ENCODE results near the gene NEAT1. TPM values are rescaled to one million over a fixed set of nuclear protein-coding genes. Genes with fewer than 3 reads are reported as not detected.

Gene NEAT1
- total RNA-seq, 1 experiment from 2014 or later: 12.4 TPM

GRCh38 chr11:65429724-65430405, 7.3 kb downstream of the NEAT1 start:
- in situ Hi-C loops (cut with HindIII; ENCODE audit: low sequenced_read_pairs): no loop called here
- DNase-seq (ENCODE audit: low spot score): peak; percentile 71

- in situ Hi-C loops (cut with HindIII; ENCODE audit: low sequenced_read_pairs): no loop called here
- DNase-seq (ENCODE audit: low spot score): peak; percentile 55
These were observed 8.0 kb downstream of the NEAT1 start for GRCh38 chr11:65430406-65431217.

DNA sequence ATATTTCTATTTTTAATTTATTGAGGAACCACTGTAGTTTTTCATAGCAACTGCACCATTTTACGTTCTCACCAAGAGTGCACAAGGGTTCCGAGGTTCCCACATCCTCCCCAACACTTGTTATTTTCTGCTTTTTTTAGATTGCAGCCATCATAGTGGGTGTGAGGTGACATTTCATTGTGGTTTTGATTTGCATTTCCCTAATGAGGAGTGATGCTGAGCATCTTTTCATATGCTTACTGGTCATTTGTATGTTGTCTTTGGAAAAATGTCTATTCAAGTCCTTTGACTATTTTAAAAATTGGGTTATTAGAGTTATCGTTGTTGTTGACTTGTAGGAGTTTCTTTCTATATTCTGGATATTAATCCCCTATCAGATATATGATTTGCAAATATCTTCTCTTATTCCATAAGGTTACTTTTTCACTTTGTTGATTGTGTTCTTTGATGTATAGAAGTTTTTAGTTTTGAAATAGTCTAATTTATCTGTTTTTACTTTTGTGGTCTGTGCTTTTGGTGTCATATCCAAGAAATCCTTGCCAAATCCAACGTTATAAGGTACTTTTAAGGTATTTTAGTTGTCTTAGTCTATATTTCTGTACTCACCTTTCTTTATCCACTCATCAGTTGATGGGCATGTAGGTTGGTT, 9.0 kb downstream of the NEAT1 start:
- peak; percentile 33 for DNase-seq (ENCODE audit: low spot score)
- in situ Hi-C loops (cut with HindIII; ENCODE audit: low sequenced_read_pairs): no loop called here

- DNase-seq (ENCODE audit: low spot score): no peak
- in situ Hi-C loops (cut with HindIII; ENCODE audit: low sequenced_read_pairs): no loop called here
These were observed 9.6 kb downstream of the NEAT1 start for GRCh38 chr11:65432100-65432650.

DNA sequence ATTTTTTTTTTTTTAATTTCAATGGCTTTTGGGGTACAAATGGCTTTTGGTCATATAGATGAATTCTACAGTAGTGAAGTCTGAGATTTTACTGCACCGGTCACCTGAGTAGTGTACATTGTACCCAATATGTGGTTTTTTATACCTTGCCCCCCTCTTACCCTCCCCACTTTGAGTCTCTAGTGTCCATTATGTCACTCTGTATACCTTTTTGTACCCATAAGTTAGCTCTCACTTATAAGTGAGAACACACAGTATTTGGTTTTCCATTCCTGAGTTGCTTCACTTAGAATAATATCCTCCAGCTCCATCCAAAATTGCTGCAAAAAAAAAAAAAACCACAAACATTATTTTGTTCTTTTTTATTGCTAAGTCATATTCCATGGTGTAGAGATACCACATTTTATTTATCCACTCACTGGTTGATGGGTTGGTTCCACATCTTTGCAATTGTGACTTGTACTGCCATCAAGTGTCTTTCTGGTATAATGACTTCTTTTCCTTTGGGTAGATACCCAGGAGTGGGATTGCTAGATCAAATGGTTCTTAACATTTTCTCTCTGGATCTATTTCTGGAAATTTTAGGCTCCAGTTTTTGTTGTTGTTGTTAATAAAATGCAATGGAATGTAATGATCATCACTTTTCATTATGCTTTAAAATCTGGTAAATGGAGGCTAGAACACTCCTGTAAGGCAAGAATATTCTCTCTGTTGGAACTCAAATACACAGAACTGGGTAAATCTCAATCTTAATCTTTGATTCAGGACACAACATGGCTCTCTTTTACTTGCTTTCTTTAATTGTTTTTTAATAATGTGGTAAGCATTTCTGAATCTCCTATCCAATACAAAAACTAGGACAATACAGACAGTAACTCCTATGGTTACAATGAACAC, 10.3 kb downstream of the NEAT1 start:
- in situ Hi-C loops (cut with HindIII; ENCODE audit: low sequenced_read_pairs): no loop called here
- peak; percentile 79 for DNase-seq (ENCODE audit: low spot score)

DNA sequence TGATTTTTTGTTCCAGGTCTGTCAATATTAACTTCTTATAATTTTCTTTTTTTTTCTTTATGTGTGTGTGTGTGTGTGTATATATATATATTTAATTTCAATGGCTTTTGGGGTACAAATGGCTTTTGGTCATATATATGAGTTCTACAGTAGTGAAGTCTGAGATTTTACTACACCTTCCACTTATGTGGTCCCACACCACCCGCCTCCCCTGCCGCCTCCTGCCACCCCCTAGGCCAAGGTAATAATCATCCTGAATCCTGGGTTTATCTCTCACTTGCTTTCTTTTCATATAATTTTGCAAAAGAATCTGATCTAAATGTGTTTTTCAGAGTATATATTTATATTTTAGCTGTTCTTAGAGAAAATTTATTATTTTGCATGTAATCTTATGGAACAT, 11.1 kb downstream of the NEAT1 start:
- in situ Hi-C loops (cut with HindIII; ENCODE audit: low sequenced_read_pairs): no loop called here
- peak; percentile 0 for DNase-seq (ENCODE audit: low spot score)

DNA sequence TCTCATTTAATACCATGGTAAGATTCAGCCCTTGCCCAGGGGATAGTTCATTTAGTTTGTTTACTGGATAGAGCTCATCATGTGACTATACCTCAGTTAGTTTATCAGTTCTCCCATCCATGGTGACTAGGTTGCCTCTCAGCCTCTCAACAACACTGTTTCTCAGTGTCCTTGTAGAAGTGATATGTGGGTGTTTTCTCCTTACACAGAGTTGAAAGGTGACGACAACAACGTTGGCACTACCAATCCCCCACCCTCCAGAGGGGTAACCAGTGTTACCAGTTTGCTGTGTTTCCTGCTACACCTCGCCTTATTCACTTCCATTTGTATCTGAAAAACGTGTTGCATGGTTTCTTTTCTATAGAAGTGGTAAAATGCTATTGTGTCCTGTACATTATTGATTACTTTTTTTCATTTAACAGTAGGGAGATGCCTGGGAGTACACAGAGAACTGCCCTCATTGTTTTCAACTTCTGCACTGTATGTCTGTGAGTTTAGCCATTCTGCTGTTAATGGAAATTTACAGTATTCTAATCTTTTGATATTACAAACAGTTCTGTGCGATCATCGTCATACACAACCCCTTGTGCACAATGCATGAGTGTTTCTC, 11.6 kb downstream of the NEAT1 start:
- in situ Hi-C loops (cut with HindIII; ENCODE audit: low sequenced_read_pairs): no loop called here
- peak; percentile 13 for DNase-seq (ENCODE audit: low spot score)

DNA sequence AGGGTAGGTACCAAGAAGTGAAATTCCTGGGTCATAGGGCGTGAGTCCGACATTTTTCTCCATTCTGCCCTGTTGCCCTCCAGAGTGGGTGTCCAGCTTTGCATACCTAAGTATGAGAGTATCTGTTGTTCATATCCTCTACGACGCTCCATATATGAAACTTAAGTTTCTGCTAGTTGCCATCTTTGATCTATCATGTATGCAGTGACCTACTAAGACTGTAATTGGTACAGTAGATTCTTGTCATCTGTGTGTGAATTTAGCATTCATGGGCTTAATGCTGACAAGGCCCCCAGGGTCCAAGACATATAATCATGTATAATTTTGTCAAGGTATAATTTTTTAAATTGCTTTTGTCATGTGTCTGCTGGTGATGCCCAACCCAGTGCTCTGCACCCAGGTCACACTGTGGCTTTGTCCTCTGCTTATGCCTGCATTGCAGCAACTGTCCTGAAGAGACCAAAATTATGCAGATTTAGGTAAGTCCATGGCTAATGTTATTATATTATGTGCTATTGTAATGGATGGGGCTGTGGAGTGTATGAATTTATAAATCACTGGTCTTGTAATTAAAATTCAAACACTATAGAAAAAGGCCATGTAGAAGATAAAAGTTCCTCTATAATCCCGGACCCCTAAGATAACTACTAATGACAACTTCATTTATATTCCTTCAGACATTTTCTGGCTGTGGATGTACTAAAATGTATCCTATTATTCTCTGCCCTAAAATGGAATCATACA, 12.2 kb downstream of the NEAT1 start:
- in situ Hi-C loops (cut with HindIII; ENCODE audit: low sequenced_read_pairs): no loop called here

GRCh38 chr11:65435411-65435931, 12.9 kb downstream of the NEAT1 start:
- no peak for DNase-seq (ENCODE audit: low spot score)
- in situ Hi-C loops (cut with HindIII; ENCODE audit: low sequenced_read_pairs): no loop called here

More for the DNA sequence above, 12.2 kb downstream of the NEAT1 start:
- DNase-seq (ENCODE audit: low spot score): peak; percentile 1

- in situ Hi-C loops (cut with HindIII; ENCODE audit: low sequenced_read_pairs): no loop called here
- DNase-seq (ENCODE audit: low spot score): no peak
These were observed 13.4 kb downstream of the NEAT1 start for GRCh38 chr11:65435981-65436411.

DNA sequence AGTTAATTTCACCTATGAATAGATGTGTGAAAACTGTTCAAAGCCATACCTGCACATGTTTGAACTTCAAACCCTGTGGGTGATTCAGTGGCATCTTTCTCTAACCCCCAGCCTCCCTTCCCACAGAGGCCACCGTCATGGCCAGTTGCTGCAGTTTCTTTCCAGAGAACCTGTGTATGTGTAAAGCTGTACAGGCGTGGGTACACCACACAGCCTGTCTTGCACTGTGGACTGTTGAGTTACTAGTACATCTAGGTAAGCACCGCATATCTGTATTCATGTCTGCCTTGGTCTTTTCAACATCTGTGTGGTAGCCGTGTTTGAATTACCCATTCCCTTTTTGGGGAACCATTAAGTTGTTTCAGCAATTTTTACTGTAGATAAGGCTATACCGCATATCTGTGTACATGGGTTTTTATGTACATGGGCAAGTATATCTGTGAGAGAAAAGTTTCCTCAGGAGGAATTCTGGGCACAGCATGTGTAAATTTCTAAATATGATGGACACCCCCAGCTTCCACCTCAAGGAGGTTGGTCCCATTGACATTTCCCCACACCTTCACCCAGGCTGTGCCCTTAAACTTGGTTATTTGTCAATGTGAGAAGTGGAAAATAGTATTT, 13.9 kb downstream of the NEAT1 start:
- DNase-seq (ENCODE audit: low spot score): no peak
- in situ Hi-C loops (cut with HindIII; ENCODE audit: low sequenced_read_pairs): no loop called here

DNA sequence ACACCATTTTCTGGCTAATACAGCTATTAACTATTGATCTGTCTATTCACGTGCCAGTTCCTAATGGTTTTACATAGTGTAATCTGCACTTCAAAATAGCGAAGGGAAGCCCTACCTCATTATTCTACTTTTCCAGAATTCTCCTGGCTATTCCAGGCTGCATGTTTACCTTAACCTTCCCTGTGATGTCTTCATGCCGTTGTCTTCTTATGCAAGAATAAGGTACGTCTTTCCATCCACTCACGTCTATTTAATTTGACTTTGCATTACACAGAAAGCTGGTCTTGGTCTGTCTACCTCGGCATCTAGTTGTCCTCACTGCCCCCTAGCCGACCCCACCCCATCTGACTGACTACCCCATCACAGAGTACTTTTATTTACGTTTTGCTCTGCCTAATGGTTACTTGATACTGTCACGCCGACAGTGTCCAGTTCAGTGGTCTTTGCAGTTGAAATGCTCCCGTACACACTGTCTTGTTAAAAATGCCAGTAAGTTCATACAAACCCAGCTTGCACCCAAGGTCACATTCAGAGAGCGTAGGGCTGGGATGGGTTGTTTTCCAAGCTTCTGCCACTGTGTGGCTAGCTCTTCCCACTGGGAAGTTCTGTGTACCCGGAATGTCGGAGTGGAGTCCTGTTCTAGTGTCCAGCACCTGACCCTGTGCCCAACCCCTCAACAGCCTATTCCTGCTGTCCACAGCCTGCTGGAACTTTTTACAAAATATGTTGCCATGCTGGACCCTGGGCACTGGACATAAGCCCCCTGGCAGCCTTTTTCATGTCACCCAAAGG, 15.0 kb downstream of the NEAT1 start:
- peak; percentile 12 for DNase-seq (ENCODE audit: low spot score)
- in situ Hi-C loops (cut with HindIII; ENCODE audit: low sequenced_read_pairs): no loop called here

DNA sequence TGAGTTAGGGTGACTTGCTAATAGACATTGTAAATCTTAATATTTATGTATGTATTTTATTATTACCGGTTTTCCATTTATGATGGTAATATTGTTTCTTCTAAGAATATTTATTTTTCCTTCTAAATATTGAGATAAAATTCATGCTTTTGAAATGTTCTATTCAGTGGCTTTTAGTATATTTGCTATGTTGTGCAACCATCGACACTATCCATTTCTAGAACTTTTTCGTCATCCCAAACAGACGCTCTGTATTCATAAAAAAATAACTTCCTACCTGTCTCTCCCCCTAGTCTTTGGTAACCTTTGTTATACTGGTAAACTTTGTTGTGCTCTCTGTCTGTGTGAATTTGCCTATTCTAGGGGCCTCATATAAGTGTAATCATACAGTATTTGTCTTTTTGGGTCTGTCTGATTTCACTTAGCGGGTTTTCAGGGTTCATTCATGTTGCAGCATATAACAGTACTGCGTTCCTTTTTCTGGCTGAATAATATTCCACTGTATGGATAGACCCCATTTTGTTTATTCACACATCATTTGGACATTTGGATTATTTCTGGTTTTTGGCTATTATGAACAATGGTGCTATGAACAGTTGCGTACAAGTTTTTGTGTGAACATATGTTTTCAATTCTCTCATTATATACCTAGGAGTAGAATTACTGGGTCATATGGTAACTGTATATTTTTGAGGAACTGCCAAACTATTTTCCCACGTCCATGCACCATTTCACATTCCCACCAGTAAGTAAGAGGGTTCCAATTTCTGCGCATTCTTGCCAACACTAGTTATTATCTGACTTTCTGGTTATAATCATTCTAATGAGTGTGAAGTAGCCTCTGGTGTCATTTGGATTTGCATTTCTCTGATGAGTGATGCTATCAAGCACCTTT, 15.9 kb downstream of the NEAT1 start:
- in situ Hi-C loops (cut with HindIII; ENCODE audit: low sequenced_read_pairs): no loop called here
- peak; percentile 15 for DNase-seq (ENCODE audit: low spot score)

- in situ Hi-C loops (cut with HindIII; ENCODE audit: low sequenced_read_pairs): no loop called here
- peak; percentile 6 for DNase-seq (ENCODE audit: low spot score)
These were observed 17.0 kb downstream of the NEAT1 start for GRCh38 chr11:65439331-65440181.

Measured in G401 (cell line).